GM12878 (cell line): ENCODE measurements around the gene NR1D2. TPM values are rescaled to one million over a fixed set of nuclear protein-coding genes. Genes with fewer than 3 reads are reported as not detected.
A peak's percentile ranks its signal among the peaks of the same experiment; 100 is the strongest.

Experiments used
- ATAC-seq: fragments of 200-7000 bp; cut with Tn5 transposase; 3 replicates; pipeline ENCODE4 v1.9.1; 2020; ENCODE audit warnings: mild to moderate bottlenecking, moderate library complexity
- BruUV-seq: library from RNA; stranded (reverse); fragments of 400-500 nt; replicated peaks from 2 replicates; lab custom pipeline; 2021; lab: Mats Ljungman, UMichigan
- CTCF ChIA-PET: fragments of 300-600 bp; sonication (Branson Sonifier 250); formaldehyde crosslinking; extraction: SDS; loops from one replicate; lab custom pipeline; 2021; ENCODE audit warnings: inconsistent platforms; lab: Yijun Ruan, JAX
- POLR2A ChIA-PET: fragments of 350-600 bp; formaldehyde crosslinking; extraction: SDS; loops from one replicate; lab custom pipeline; 2021; ENCODE audit warnings: inconsistent platforms; lab: Charles Lee
- RAD21 ChIA-PET: fragments of 300-600 bp; sonication (Branson Sonifier 250); formaldehyde crosslinking; loops from one replicate; lab custom pipeline; 2023; ENCODE audit warnings: antibody characterized with exemption; ENCODE audit not compliant: unreplicated experiment; lab: Charles Lee
- SMC1A ChIA-PET: fragments of 300-600 bp; sonication (Branson Sonifier 250); formaldehyde crosslinking; loops from one replicate; lab custom pipeline; 2023; ENCODE audit not compliant: unreplicated experiment, uncharacterized antibody; lab: Charles Lee
- DNase-seq: peaks from one replicate; pipeline ENCODE4 v3.0.0-alpha.2; 2011; ENCODE audit warnings: low read depth, low spot score
- FAIRE-seq: peaks from 3 replicates; lab custom pipeline; 2011; peaks lifted over from hg19 to GRCh38; lab: Jason Lieb, UNC
- H2AFZ ChIP-seq: 2 replicates; pipeline ENCODE4 v1.6.0; 2011; ENCODE audit warnings: low read depth, low read length, control low read depth; ENCODE audit not compliant: control insufficient read depth
- H3K27ac ChIP-seq: 2 replicates; pipeline ENCODE4 v1.5.1; 2011; ENCODE audit warnings: control low read depth; ENCODE audit not compliant: control insufficient read depth, insufficient read depth
- H3K27me3 ChIP-seq, 2 experiments: replicated peaks in 1 of 2; 2 replicates each; pipeline versions ENCODE4 v1.6.0 to v1.6.1; 2011; ENCODE audit warnings: low read length in 1 of 2; ENCODE audit not compliant: control insufficient read depth in 2 of 2, insufficient read depth in 2 of 2
- H3K36me3 ChIP-seq, 2 experiments: 2 replicates each; pipeline ENCODE4 v1.5.1; 2011; ENCODE audit warnings: low read length in 1 of 2; ENCODE audit not compliant: control insufficient read depth in 2 of 2, insufficient read depth in 2 of 2
- H3K4me1 ChIP-seq: 2 replicates; pipeline ENCODE4 v1.6.1; 2011; ENCODE audit warnings: mild to moderate bottlenecking, low read length, moderate library complexity, mixed read lengths; ENCODE audit not compliant: control insufficient read depth, insufficient read depth
- H3K4me2 ChIP-seq: 2 replicates; pipeline ENCODE4 v1.6.0; 2011; ENCODE audit warnings: control low read depth; ENCODE audit not compliant: control insufficient read depth, insufficient read depth
- H3K4me3 ChIP-seq: fragments of 200-600 bp; sonication (generic); 2 replicates; pipeline ENCODE4 v1.5.1; 2016
- H3K79me2 ChIP-seq: 2 replicates; pipeline ENCODE4 v1.6.0; 2011; ENCODE audit warnings: low read length; ENCODE audit not compliant: control insufficient read depth, insufficient read depth
- H3K9ac ChIP-seq: 2 replicates; pipeline ENCODE4 v1.8.0; 2011; ENCODE audit warnings: low read length, control low read depth, mixed read lengths; ENCODE audit not compliant: control insufficient read depth, insufficient read depth
- H3K9me3 ChIP-seq: replicated peaks from 3 replicates; pipeline ENCODE4 v1.5.1; 2011; ENCODE audit warnings: mild to moderate bottlenecking, low read length; ENCODE audit not compliant: control insufficient read depth, insufficient read depth
- H4K20me1 ChIP-seq: 2 replicates; pipeline ENCODE4 v1.6.0; 2011; ENCODE audit not compliant: control insufficient read depth, insufficient read depth
- BACH1 ChIP-seq: fragments of 450-650 bp; IDR thresholded peaks from 2 replicates; pipeline ENCODE4 v1.6.1; 2017; ENCODE audit warnings: mild to moderate bottlenecking, borderline replicate concordance
- BHLHE40 ChIP-seq, 2 experiments: fragments of 450-650 bp in 1 of 2; IDR thresholded peaks; 2 replicates each; pipeline ENCODE4 v1.6.1; 2011 to 2017; ENCODE audit warnings: low read depth in 2 of 2, borderline replicate concordance in 1 of 2, improper control_type of control experiment in 1 of 2, low read length in 1 of 2, mild to moderate bottlenecking in 1 of 2
- CEBPB ChIP-seq, 2 experiments: fragments of 150-350 bp in 1 of 2; IDR thresholded peaks; 2 replicates each; pipeline ENCODE4 v1.6.1; 2012 to 2014; ENCODE audit warnings: low read depth in 2 of 2, low read length in 2 of 2, borderline replicate concordance in 1 of 2, inconsistent platforms in 1 of 2
- CREM ChIP-seq: IDR thresholded peaks from 2 replicates; pipeline ENCODE4 v1.6.1; 2014; ENCODE audit warnings: antibody characterized with exemption, low read depth
- IKZF1 ChIP-seq: fragments of 450-650 bp; conservative IDR thresholded peaks from 2 replicates; pipeline ENCODE4 v1.6.1; 2017; ENCODE audit warnings: antibody characterized with exemption, mild to moderate bottlenecking
- JUNB ChIP-seq: IDR thresholded peaks from 2 replicates; pipeline ENCODE4 v1.6.1; 2016; ENCODE audit warnings: antibody characterized with exemption, mild to moderate bottlenecking
- KAT2A ChIP-seq: conservative IDR thresholded peaks from 2 replicates; pipeline ENCODE4 v1.6.1; 2011; ENCODE audit warnings: low read depth, low read length; ENCODE audit not compliant: control insufficient read depth
- MTA2 ChIP-seq: fragments of 450-650 bp; IDR thresholded peaks from 2 replicates; pipeline ENCODE4 v1.6.1; 2016; ENCODE audit warnings: low read depth, mild to moderate bottlenecking, moderate library complexity
- NBN ChIP-seq: fragments of 450-650 bp; IDR thresholded peaks from 2 replicates; pipeline ENCODE4 v1.6.1; 2016
- NFIC ChIP-seq: IDR thresholded peaks from 2 replicates; pipeline ENCODE4 v1.6.1; 2012; ENCODE audit warnings: low read depth, mild to moderate bottlenecking, inconsistent platforms, low read length, moderate library complexity
- POLR2AphosphoS2 ChIP-seq: IDR thresholded peaks from 2 replicates; pipeline ENCODE4 v1.6.1; 2011; ENCODE audit warnings: low read depth, mild to moderate bottlenecking, low read length, improper control_type of control experiment, moderate library complexity
- POU2F2 ChIP-seq: IDR thresholded peaks from 3 replicates; pipeline ENCODE4 v1.6.1; 2011; ENCODE audit warnings: low read depth, mild to moderate bottlenecking, low read length, borderline replicate concordance
- SREBF2 ChIP-seq: IDR thresholded peaks from 2 replicates; pipeline ENCODE4 v1.6.1; 2012; ENCODE audit warnings: mild to moderate bottlenecking, low read length
- in situ Hi-C: fragments of 300-500 bp; cut with MboI; formaldehyde crosslinking; loops from 9 replicates; pipeline ENCODE4 v1.14.3; 2018; ENCODE audit warnings: mixed read lengths
- intact Hi-C: fragments of 100-400 bp; cut with micrococcal nuclease; formaldehyde crosslinking; loops from one replicate; pipeline ENCODE4 v1.14.2; 2022; ENCODE audit not compliant: unreplicated experiment
- polyA plus RNA-seq, 11 experiments: library from polyadenylated mRNA; depleted of rRNA in 4 of 11; unstranded in 6 of 11; stranded (reverse) in 5 of 11; fragments of >200 nt; fragmentation: Nextera tagmentation in 4 of 11; fragmentation: Illumina TruSeq in 1 of 11; extraction: Ambion mirVana in 4 of 11; extraction: Trizol in 1 of 11; gene quantifications; 1 replicate in 1 of 11; 2 replicates in 10 of 11; pipeline versions ENCODE4 v1.2.1 to v1.2.3, GENCODE V29; 2011 to 2016; ENCODE audit warnings: inconsistent platforms in 2 of 11, missing spikeins in 2 of 11, low read depth in 1 of 11
- total RNA-seq, 4 experiments: library from RNA; depleted of rRNA in 3 of 4; stranded (reverse); fragments of >200 nt in 3 of 4; fragmentation: Illumina TruSeq in 1 of 4; extraction: Trizol in 1 of 4; gene quantifications; 2 replicates each; pipeline versions ENCODE4 v1.2.1 to v1.2.3, GENCODE V29; 2013 to 2021
- TF ChIP-seq, protein P1 (sequence below): fragments of 450-650 bp; IDR thresholded peaks from 2 replicates; pipeline ENCODE4 v1.6.1; 2017; ENCODE audit warnings: low read depth, mild to moderate bottlenecking, moderate library complexity
- TF ChIP-seq, protein P2 (sequence below): fragments of 450-650 bp; IDR thresholded peaks from 2 replicates; pipeline ENCODE4 v1.6.1; 2017; ENCODE audit warnings: mild to moderate bottlenecking
- TF ChIP-seq, protein P3 (sequence below): fragments of 450-650 bp; IDR thresholded peaks from 2 replicates; pipeline ENCODE4 v1.6.1; 2017; ENCODE audit warnings: antibody characterized with exemption, mild to moderate bottlenecking, moderate library complexity
- TF ChIP-seq, protein P4 (sequence below): IDR thresholded peaks from 2 replicates; pipeline ENCODE4 v1.6.1; 2011; ENCODE audit warnings: low read depth, mild to moderate bottlenecking, low read length, moderate library complexity, borderline replicate concordance; ENCODE audit errors: extremely low read depth

Gene NR1D2
- total and polyA plus RNA-seq, 10 of the 15 experiments (the other 5 are each of a cell fraction or from before 2014, with no cell fraction given), result 0.67 to 5.3 (median 2.6) TPM

DNA sequence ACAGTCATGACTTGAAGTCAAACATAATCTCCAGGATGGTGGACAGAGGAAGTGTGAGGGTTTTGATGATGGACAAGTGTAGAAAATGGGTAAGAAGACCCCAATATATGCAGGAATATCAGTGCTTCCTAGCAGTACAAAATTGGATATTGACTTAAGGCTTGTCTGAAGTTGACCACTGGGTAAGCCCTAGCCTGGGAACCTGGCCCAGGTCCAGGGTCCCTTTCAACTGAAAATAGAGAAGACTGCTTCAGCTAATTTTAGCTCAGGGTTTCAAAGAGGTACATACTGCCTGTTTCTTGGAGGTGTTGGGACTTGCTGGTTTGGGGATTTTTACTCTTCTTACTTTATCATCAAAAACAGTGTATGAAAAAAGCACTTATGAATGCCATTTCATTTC is 4.7 kb downstream of the NR1D2 start:
- Histone ChIP-seq H3K9me3 (no peaks in the 10 kb centered on the region), H3K27me3 (no peaks in the 10 kb centered on the region), H2AFZ (peak overlapping the region; percentile 27; the same call in 1 of the 2 replicates), H3K4me1 (peaks cover 17% of the 10 kb centered on the region), H4K20me1 (no peaks in the 10 kb centered on the region), H3K4me3 (peak overlapping the region; percentile 59; the same call in 1 of the 2 replicates), H3K9ac (peak overlapping the region; percentile 0; the same call in 1 of the 2 replicates), H3K79me2 (peaks cover 28% of the 10 kb centered on the region), H3K27ac (peak overlapping the region; percentile 72), H3K36me3 (no peaks in the 10 kb centered on the region), H3K4me2 (peak overlapping the region; percentile 58)
- ChIA-PET POLR2A (interaction anchor here (0.7 to 2.0 kb wide), 4 partner anchors 33 to 141 kb away, joined by 3 to 9 read pairs (median 4); partner anchors contain the start of genes NKIRAS1 and RPL15), CTCF (interaction anchor here (0.8 to 3.0 kb wide), 6 partner anchors 32 to 116 kb away, joined by 3 to 15 read pairs (median 4); partner anchors contain the start of genes NKIRAS1 and RPL15), SMC1A (interaction anchor here (0.7 to 2.8 kb wide), 10 partner anchors 12 to 301 kb away, joined by 3 to 18 read pairs (median 4); partner anchors contain the start of genes NKIRAS1 and RPL15), RAD21 (interaction anchor here (0.8 to 2.6 kb wide), 10 partner anchors 9 to 119 kb away, joined by 3 to 18 read pairs (median 4); partner anchors contain the start of genes NKIRAS1 and RPL15)
- in situ Hi-C loops (loop anchor here (25.0 kb wide), 1 partner anchor 1838 kb away; the partner anchor contains the start of genes NGLY1 and OXSM), intact Hi-C loops (loop anchor here (2.0 to 10.0 kb wide), 4 partner anchors 119 to 295 kb away; partner anchors contain the start of gene UBE2E1)
- DNase-seq, result peak; percentile 64
- ATAC-seq, result peak; percentile 16
- peak; percentile 78 for FAIRE-seq
- no TSS peak for BruUV-seq
- TF ChIP-seq BACH1 (no peak), KAT2A (no peak), MTA2 (no peak), BHLHE40 (IDR thresholded peaks at IDR 0.05; ENCODE audit: borderline replicate concordance in 1 of 2, low read depth in 2 of 2, low read length in 1 of 2) (no peak), POU2F2 (no peak), SREBF2 (no peak), IKZF1 (peak; percentile 25; the same call in 1 of the 2 replicates), CEBPB (IDR thresholded peaks at IDR 0.05; ENCODE audit: borderline replicate concordance in 1 of 2, low read depth in 2 of 2, low read length in 2 of 2) (no peak), CREM (peak; percentile 0; the same call in 1 of the 2 replicates), POLR2AphosphoS2 (no peak), NBN (0 out of 2 replicates have a peak, but pooled peaks have one; percentile 28), JUNB (no peak), NFIC (peak; percentile 76)
- TF ChIP-seq, protein P1, sequence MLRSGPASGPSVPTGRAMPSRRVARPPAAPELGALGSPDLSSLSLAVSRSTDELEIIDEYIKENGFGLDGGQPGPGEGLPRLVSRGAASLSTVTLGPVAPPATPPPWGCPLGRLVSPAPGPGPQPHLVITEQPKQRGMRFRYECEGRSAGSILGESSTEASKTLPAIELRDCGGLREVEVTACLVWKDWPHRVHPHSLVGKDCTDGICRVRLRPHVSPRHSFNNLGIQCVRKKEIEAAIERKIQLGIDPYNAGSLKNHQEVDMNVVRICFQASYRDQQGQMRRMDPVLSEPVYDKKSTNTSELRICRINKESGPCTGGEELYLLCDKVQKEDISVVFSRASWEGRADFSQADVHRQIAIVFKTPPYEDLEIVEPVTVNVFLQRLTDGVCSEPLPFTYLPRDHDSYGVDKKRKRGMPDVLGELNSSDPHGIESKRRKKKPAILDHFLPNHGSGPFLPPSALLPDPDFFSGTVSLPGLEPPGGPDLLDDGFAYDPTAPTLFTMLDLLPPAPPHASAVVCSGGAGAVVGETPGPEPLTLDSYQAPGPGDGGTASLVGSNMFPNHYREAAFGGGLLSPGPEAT, result no peak
- TF ChIP-seq, protein P2, sequence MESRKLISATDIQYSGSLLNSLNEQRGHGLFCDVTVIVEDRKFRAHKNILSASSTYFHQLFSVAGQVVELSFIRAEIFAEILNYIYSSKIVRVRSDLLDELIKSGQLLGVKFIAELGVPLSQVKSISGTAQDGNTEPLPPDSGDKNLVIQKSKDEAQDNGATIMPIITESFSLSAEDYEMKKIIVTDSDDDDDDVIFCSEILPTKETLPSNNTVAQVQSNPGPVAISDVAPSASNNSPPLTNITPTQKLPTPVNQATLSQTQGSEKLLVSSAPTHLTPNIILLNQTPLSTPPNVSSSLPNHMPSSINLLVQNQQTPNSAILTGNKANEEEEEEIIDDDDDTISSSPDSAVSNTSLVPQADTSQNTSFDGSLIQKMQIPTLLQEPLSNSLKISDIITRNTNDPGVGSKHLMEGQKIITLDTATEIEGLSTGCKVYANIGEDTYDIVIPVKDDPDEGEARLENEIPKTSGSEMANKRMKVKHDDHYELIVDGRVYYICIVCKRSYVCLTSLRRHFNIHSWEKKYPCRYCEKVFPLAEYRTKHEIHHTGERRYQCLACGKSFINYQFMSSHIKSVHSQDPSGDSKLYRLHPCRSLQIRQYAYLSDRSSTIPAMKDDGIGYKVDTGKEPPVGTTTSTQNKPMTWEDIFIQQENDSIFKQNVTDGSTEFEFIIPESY, result no peak
- TF ChIP-seq, protein P3, sequence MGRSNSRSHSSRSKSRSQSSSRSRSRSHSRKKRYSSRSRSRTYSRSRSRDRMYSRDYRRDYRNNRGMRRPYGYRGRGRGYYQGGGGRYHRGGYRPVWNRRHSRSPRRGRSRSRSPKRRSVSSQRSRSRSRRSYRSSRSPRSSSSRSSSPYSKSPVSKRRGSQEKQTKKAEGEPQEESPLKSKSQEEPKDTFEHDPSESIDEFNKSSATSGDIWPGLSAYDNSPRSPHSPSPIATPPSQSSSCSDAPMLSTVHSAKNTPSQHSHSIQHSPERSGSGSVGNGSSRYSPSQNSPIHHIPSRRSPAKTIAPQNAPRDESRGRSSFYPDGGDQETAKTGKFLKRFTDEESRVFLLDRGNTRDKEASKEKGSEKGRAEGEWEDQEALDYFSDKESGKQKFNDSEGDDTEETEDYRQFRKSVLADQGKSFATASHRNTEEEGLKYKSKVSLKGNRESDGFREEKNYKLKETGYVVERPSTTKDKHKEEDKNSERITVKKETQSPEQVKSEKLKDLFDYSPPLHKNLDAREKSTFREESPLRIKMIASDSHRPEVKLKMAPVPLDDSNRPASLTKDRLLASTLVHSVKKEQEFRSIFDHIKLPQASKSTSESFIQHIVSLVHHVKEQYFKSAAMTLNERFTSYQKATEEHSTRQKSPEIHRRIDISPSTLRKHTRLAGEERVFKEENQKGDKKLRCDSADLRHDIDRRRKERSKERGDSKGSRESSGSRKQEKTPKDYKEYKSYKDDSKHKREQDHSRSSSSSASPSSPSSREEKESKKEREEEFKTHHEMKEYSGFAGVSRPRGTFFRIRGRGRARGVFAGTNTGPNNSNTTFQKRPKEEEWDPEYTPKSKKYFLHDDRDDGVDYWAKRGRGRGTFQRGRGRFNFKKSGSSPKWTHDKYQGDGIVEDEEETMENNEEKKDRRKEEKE, result no peak
- TF ChIP-seq, protein P4, sequence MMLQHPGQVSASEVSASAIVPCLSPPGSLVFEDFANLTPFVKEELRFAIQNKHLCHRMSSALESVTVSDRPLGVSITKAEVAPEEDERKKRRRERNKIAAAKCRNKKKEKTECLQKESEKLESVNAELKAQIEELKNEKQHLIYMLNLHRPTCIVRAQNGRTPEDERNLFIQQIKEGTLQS, result no peak
